ENCODE measurements around the gene OR51B5. TPM values are rescaled to one million over a fixed set of nuclear protein-coding genes. Genes with fewer than 3 reads are reported as not detected.
"Not testable (repeated sequence)": the region's sequence is repeated elsewhere in the genome, so short reads cannot be mapped to it uniquely, and the experiment has no call there.

The OR51B5 gene
- total RNA-seq, 6 experiments from 2014 or later = 0.17 to 0.42 (median 0.28) TPM; not detected in 3

GRCh38 chr11:5317292-5317691 lies 26.0 kb downstream of the OR51B5 start:
- Histone ChIP-seq H3K9me3 (no peaks in the 10 kb centered on the region), H3K4me1 (no peaks in the 10 kb centered on the region), H3K4me3 (no peak overlapping the region), H3K36me3 (no peaks in the 10 kb centered on the region), H3K27me3 (no peaks in the 10 kb centered on the region), H3K27ac (no peak overlapping the region)
- ATAC-seq (no peak), DNase-seq (no peak)
- TF ChIP-seq CTCF (IDR thresholded peaks at IDR 0.05) (no peak), POLR2A (IDR thresholded peaks at IDR 0.05) (no peak)
- intact Hi-C loops (cut with DNase I) = no loop called here
- 76% methylated on average over 5 of the region's 5 CpGs for WGBS (ENCODE audit: insufficient coverage, low coverage, low lambda C conversion rate, missing lambda C conversion rate)

- H3K27me3 ChIP-seq; H3K9me3 ChIP-seq; intact Hi-C loops (cut with DNase I); H3K4me1 ChIP-seq; H3K4me3 ChIP-seq; H3K36me3 ChIP-seq; DNase-seq; H3K27ac ChIP-seq; ATAC-seq: not testable (repeated sequence)
- 52% methylated on average over 3 of the region's 3 CpGs for WGBS (ENCODE audit: insufficient coverage, low coverage, low lambda C conversion rate, missing lambda C conversion rate)
Measured at GRCh38 chr11:5313326-5314023, 29.8 kb downstream of the OR51B5 start.

GRCh38 chr11:5310423-5310822 lies 32.9 kb downstream of the OR51B5 start:
- Histone ChIP-seq H3K4me1 (no peaks in the 10 kb centered on the region), H3K4me3 (no peak overlapping the region), H3K36me3 (no peaks in the 10 kb centered on the region), H3K27ac (no peak overlapping the region), H3K9me3 (no peaks in the 10 kb centered on the region), H3K27me3 (no peaks in the 10 kb centered on the region)
- 93% methylated on average over 1 of the region's 1 CpG for WGBS (ENCODE audit: insufficient coverage, low coverage, low lambda C conversion rate, missing lambda C conversion rate)
- ATAC-seq (no peak), DNase-seq (no peak)
- TF ChIP-seq CTCF (IDR thresholded peaks at IDR 0.05) = no peak
- TF ChIP-seq POLR2A (IDR thresholded peaks at IDR 0.05) = no peak
- intact Hi-C loops (cut with DNase I) = no loop called here

DNA sequence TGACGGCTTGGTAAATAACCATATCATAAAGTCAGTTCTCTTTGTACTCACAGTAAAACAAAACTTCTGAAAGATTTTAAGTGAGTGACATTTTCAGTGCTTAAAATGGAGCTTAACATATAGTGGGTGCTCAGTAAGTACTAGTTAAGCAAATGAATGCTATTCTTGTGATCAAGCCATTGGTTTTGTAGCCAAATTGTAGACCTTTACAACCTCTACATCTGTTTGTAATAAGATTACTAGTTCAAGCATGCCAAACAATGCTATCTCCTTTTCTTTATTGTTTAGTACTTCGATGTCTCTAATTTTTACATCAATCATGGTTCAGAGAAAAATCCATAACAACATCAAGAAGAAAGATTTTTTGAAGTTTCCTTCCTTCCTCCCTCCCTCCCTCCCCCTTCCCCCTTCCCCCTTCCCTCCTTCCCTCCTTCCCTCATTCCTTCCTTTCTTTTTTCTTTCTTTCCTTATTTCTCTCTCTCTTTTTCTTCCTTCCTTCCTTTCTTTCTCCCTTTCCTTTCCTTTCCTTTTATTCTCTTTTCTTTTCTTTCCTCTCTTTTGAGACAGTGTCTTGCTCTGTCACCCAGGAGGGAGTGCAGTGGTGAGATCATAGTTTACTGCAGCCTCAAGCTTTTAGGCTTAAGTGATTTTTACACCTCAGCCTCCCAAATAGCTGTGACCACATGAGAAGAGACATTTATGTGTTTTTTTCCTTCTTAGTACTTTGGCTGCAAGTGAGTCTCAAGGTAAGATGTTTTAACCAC lies 35.9 kb downstream of the OR51B5 start:
- H3K4me1 ChIP-seq = no peaks in the 10 kb centered on the region
- ATAC-seq (no peak), DNase-seq (no peak)
- H3K9me3 ChIP-seq = no peaks in the 10 kb centered on the region
- H3K27me3 ChIP-seq = no peaks in the 10 kb centered on the region
- H3K27ac ChIP-seq = no peak overlapping the region
- 53% methylated on average over 2 of the region's 2 CpGs for WGBS (ENCODE audit: insufficient coverage, low coverage, low lambda C conversion rate, missing lambda C conversion rate)
- H3K36me3 ChIP-seq = no peaks in the 10 kb centered on the region
- intact Hi-C loops (cut with DNase I) = no loop called here
- no peak overlapping the region for H3K4me3 ChIP-seq
- TF ChIP-seq POLR2A (IDR thresholded peaks at IDR 0.05) (no peak), CTCF (IDR thresholded peaks at IDR 0.05) (no peak)

DNA sequence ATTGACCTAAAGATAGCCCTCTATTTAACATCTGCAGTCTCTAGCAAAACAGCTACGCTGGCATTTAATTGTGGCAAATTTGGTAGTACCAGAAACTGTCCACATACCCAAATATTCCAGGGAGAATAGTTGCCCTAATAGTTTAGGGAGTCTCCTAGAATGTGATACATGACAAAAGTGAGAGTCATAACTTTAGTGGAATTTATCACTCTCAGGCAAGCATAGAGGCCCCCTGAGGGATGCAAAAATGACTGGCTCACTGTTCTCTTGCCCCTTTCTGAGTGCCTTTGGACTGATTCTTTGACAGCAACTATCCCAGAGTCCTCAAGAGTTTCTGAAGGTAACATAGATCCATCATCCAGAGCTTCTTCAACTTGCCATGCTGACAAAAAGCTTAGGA lies 39.3 kb downstream of the OR51B5 start:
- H3K27me3 ChIP-seq = no peaks in the 10 kb centered on the region
- intact Hi-C loops (cut with DNase I) = no loop called here
- no peak for TF ChIP-seq CTCF (IDR thresholded peaks at IDR 0.05)
- no peak for TF ChIP-seq POLR2A (IDR thresholded peaks at IDR 0.05)
- H3K4me1 ChIP-seq = no peaks in the 10 kb centered on the region
- no peaks in the 10 kb centered on the region for H3K36me3 ChIP-seq
- no peak for ATAC-seq
- no peak for DNase-seq
- no peak overlapping the region for H3K4me3 ChIP-seq
- H3K9me3 ChIP-seq = no peaks in the 10 kb centered on the region
- no peak overlapping the region for H3K27ac ChIP-seq
- WGBS (ENCODE audit: insufficient coverage, low coverage, low lambda C conversion rate, missing lambda C conversion rate) = 100% methylated on average over 1 of the region's 1 CpG

All from right lobe of liver (tissue), 6 donors.